B cell (primary cell): Measurements from ENCODE around the gene TET1. TPM values are rescaled to one million over a fixed set of nuclear protein-coding genes. Genes with fewer than 3 reads are reported as not detected.
"Not testable (repeated sequence)": the region's sequence is repeated elsewhere in the genome, so short reads cannot be mapped to it uniquely, and the experiment has no call there.

Source experiments
- ATAC-seq: fragments of 200-7000 bp; cut with Tn5 transposase; one replicate; pipeline ENCODE4 v1.10.0; 2021; ENCODE audit warnings: low read depth, mild to moderate bottlenecking, moderate number of reproducible peaks, moderate library complexity
- CTCF ChIA-PET: fragments of 350-600 bp; sonication (Branson Sonifier 250); formaldehyde crosslinking; loops from one replicate; lab custom pipeline; 2021; ENCODE audit warnings: antibody characterized with exemption, inconsistent platforms; lab: Charles Lee
- POLR2A ChIA-PET: fragments of 350-600 bp; sonication (Branson Sonifier 250); formaldehyde crosslinking; loops from one replicate; lab custom pipeline; 2021; ENCODE audit warnings: antibody characterized with exemption; lab: Charles Lee
- DNase-seq: peaks from one replicate; pipeline ENCODE4 v3.0.0; 2013
- H2AFZ ChIP-seq: 2 replicates; pipeline ENCODE4 v1.6.1; 2012; ENCODE audit warnings: mild to moderate bottlenecking, low read depth, low read length; ENCODE audit not compliant: insufficient read depth, poor library complexity, severe bottlenecking
- H3K27ac ChIP-seq, 2 donors: 1 replicate in 1 of 2; 2 replicates in 1 of 2; pipeline ENCODE4 v1.5.1; 2012 to 2013; ENCODE audit warnings: low read length in 2 of 2, mild to moderate bottlenecking in 2 of 2, moderate library complexity in 1 of 2
- H3K27me3 ChIP-seq, 4 experiments: fragments of 200-600 bp in 1 of 4; sonication (generic) in 1 of 4; replicated peaks in 1 of 4; 1 replicate in 2 of 4; 2 replicates in 2 of 4; pipeline versions ENCODE4 v1.6.1 to v1.7.0; 2013 to 2016; ENCODE audit warnings: low read length in 3 of 4, mild to moderate bottlenecking in 2 of 4, mixed read lengths in 1 of 4, moderate library complexity in 1 of 4; ENCODE audit not compliant: insufficient read depth in 4 of 4, control insufficient read depth in 3 of 4; ENCODE audit errors: control extremely low read depth in 1 of 4
- H3K36me3 ChIP-seq, 2 experiments: replicated peaks in 1 of 2; 1 replicate in 1 of 2; 2 replicates in 1 of 2; pipeline versions ENCODE4 v1.6.1 to v1.7.1; 2013; ENCODE audit warnings: low read length in 1 of 2; ENCODE audit not compliant: insufficient read depth in 2 of 2, control insufficient read depth in 1 of 2; ENCODE audit errors: control extremely low read depth in 1 of 2, extremely low read depth in 1 of 2
- H3K4me1 ChIP-seq, 2 donors: fragments of 200-600 bp in 1 of 2; sonication (generic) in 1 of 2; 1 replicate in 1 of 2; 2 replicates in 1 of 2; pipeline versions ENCODE4 v1.5.1 to v1.6.1; 2013 to 2017; ENCODE audit warnings: low read length in 2 of 2; ENCODE audit not compliant: control insufficient read depth in 2 of 2, insufficient read depth in 2 of 2
- H3K4me2 ChIP-seq: replicated peaks from 2 replicates; pipeline ENCODE3; 2012; ENCODE audit warnings: mild to moderate bottlenecking, low read depth, low read length; ENCODE audit not compliant: poor library complexity, severe bottlenecking
- H3K4me3 ChIP-seq, 5 experiments: fragments of 200-600 bp in 1 of 5; sonication (generic) in 1 of 5; 1 replicate in 3 of 5; 2 replicates in 2 of 5; pipeline versions ENCODE4 v1.5.1 to v1.7.0; 2011 to 2016; ENCODE audit warnings: low read length in 4 of 5, mild to moderate bottlenecking in 4 of 5, low read depth in 2 of 5, control low read depth in 1 of 5, moderate library complexity in 1 of 5; ENCODE audit not compliant: insufficient read depth in 1 of 5; ENCODE audit errors: control extremely low read depth in 1 of 5, extremely low read depth in 1 of 5
- H3K79me2 ChIP-seq: fragments of 200-600 bp; sonication (generic); one replicate; pipeline ENCODE4 v1.6.0; 2016; ENCODE audit warnings: low read length; ENCODE audit not compliant: control insufficient read depth, insufficient read depth
- H3K9ac ChIP-seq: fragments of 200-600 bp; sonication (generic); 2 replicates; pipeline ENCODE4 v1.6.1; 2017; ENCODE audit warnings: mild to moderate bottlenecking, low read length, moderate library complexity
- H3K9me3 ChIP-seq, 3 donors: one replicate each; pipeline versions ENCODE4 v1.6.1 to v1.7.1; 2013; ENCODE audit warnings: low read length in 2 of 3; ENCODE audit not compliant: control insufficient read depth in 2 of 3, insufficient read depth in 1 of 3; ENCODE audit errors: control extremely low read depth in 1 of 3
- H4K20me1 ChIP-seq: 2 replicates; pipeline ENCODE4 v1.6.0; 2012; ENCODE audit warnings: mild to moderate bottlenecking, low read length; ENCODE audit not compliant: insufficient read depth, control insufficient read depth, poor library complexity, severe bottlenecking
- H3K27ac Mint-ChIP-seq: one replicate; pipeline ENCODE4 v1.8.0; 2021; ENCODE audit warnings: mixed read lengths
- H3K27me3 Mint-ChIP-seq: one replicate; pipeline ENCODE4 v1.8.0; 2021; ENCODE audit warnings: mixed read lengths
- H3K4me1 Mint-ChIP-seq: one replicate; pipeline ENCODE4 v1.8.0; 2021; ENCODE audit warnings: mixed read lengths
- H3K4me3 Mint-ChIP-seq: one replicate; pipeline ENCODE4 v1.8.0; 2021; ENCODE audit warnings: mixed read lengths
- H3K9me3 Mint-ChIP-seq: one replicate; pipeline ENCODE4 v1.8.0; 2022; ENCODE audit warnings: mixed read lengths; ENCODE audit not compliant: insufficient read depth
- EZH2 ChIP-seq: IDR thresholded peaks from 2 replicates; pipeline ENCODE4 v1.6.1; 2012; ENCODE audit warnings: borderline replicate concordance, low read depth, mild to moderate bottlenecking, moderate library complexity, low read length; ENCODE audit not compliant: insufficient read depth, poor library complexity, severe bottlenecking
- WGBS: methylation state at CpG from one replicate; pipeline ENCODE4 v1.1.5; 2013; ENCODE audit warnings: missing lambda C conversion rate; ENCODE audit not compliant: insufficient coverage; 5-methylcytosine and 5-hydroxymethylcytosine counted together
- intact Hi-C: fragments of 100-400 bp; cut with micrococcal nuclease; formaldehyde crosslinking; loops from one replicate; pipeline ENCODE4 v1.10.0; 2022
- polyA plus RNA-seq: library from polyadenylated mRNA; depleted of rRNA; stranded (reverse); fragments of >200 nt; gene quantifications from 2 replicates; pipeline ENCODE4 v1.2.3, GENCODE V29; 2012
- total RNA-seq, 2 donors: library from RNA; stranded (reverse); fragments of 120-200 nt in 1 of 2; gene quantifications; 1 replicate in 1 of 2; 2 replicates in 1 of 2; pipeline versions ENCODE4 v1.2.3 to v1.2.4, GENCODE V29; 2013 to 2022
- TF ChIP-seq, protein P1 (sequence below): fragments of 200-600 bp; IDR thresholded peaks from one replicate; pipeline ENCODE4 v1.8.0; 2022; ENCODE audit warnings: antibody characterized with exemption, mild to moderate bottlenecking

TET1 gene
- total and polyA plus RNA-seq, 2 donors (not counting 1 experiment from before 2014, with no cell fraction given) = 0.30 to 1.4 TPM

DNA sequence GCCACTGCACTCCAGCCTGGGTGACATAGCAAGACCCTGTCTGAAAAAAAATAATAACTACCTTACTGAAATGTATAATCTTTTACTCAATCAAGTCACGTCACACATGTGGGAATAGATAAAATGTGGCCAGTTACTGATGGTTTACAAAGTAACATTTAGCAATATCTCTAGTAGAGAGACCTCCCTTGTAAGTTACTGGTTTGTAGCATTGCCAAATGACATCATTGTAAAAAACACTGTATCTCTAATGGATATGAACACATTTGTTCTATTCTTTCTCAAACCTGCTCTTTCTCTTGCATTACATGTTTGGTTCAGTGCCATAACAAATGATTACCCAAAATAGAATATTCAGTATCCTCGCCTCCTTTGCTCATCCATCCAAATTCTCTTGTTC, 18.8 kb downstream of the TET1 start:
- intact Hi-C loops = no loop called here
- H3K9ac ChIP-seq = no peak overlapping the region
- no peak overlapping the region for H3K27ac ChIP-seq
- no peak overlapping the region for H3K4me3 ChIP-seq
- no peaks in the 10 kb centered on the region for H3K9me3 ChIP-seq
- no peaks in the 10 kb centered on the region for H3K79me2 ChIP-seq
- Mint-ChIP-seq H3K27ac (no peak overlapping the region), H3K9me3 (no peaks in the 10 kb centered on the region), H3K27me3 (peaks cover 5% of the 10 kb centered on the region), H3K4me3 (no peak overlapping the region), H3K4me1 (no peaks in the 10 kb centered on the region)
- ChIA-PET POLR2A (no interaction called here), CTCF (no interaction called here)
- no peaks in the 10 kb centered on the region for H3K4me1 ChIP-seq
- DNase-seq (no peak), ATAC-seq (no peak)
- no peak overlapping the region for H3K4me2 ChIP-seq
- H4K20me1 ChIP-seq = no peaks in the 10 kb centered on the region
- peaks cover 0 to 1% (median 0%) of the 10 kb centered on the region in 4 experiments for H3K27me3 ChIP-seq
- H3K36me3 ChIP-seq = no peaks in the 10 kb centered on the region
- no peak overlapping the region for H2AFZ ChIP-seq
- WGBS = 91% methylated on average over 1 of the region's 2 CpGs
- no peak for TF ChIP-seq EZH2
- TF ChIP-seq, protein P1, sequence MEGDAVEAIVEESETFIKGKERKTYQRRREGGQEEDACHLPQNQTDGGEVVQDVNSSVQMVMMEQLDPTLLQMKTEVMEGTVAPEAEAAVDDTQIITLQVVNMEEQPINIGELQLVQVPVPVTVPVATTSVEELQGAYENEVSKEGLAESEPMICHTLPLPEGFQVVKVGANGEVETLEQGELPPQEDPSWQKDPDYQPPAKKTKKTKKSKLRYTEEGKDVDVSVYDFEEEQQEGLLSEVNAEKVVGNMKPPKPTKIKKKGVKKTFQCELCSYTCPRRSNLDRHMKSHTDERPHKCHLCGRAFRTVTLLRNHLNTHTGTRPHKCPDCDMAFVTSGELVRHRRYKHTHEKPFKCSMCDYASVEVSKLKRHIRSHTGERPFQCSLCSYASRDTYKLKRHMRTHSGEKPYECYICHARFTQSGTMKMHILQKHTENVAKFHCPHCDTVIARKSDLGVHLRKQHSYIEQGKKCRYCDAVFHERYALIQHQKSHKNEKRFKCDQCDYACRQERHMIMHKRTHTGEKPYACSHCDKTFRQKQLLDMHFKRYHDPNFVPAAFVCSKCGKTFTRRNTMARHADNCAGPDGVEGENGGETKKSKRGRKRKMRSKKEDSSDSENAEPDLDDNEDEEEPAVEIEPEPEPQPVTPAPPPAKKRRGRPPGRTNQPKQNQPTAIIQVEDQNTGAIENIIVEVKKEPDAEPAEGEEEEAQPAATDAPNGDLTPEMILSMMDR = no peak

DNA sequence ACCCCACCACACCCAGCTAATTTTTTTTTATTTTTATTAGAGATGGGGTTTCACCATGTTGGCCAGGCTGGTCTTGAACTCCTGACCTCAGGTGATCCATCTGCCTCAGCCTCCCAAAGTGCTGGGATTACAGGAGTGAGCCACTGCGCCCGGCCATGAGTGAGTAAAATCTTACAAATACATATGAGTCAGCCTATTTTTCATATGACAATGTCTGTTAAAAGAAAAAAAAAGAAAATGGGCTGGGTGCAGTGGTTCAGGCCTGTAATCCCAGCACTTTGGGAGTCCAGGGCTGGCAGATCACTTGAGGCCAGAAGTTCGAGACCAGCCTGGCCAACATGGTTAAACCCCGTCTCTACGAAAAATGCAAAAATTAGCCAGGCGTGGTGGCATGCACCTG, 24.1 kb downstream of the TET1 start:
- POLR2A ChIA-PET, H3K4me1 Mint-ChIP-seq, H3K9me3 ChIP-seq, H3K27ac Mint-ChIP-seq, H3K9ac ChIP-seq, intact Hi-C loops, H3K4me3 Mint-ChIP-seq, H3K4me1 ChIP-seq, H3K36me3 ChIP-seq, H3K4me2 ChIP-seq, H3K9me3 Mint-ChIP-seq, DNase-seq, H3K4me3 ChIP-seq, H3K27me3 Mint-ChIP-seq, H3K27ac ChIP-seq, ATAC-seq, H4K20me1 ChIP-seq, H2AFZ ChIP-seq, H3K27me3 ChIP-seq, H3K79me2 ChIP-seq: not testable (repeated sequence)
- WGBS = 94% methylated on average over 4 of the region's 6 CpGs
- CTCF ChIA-PET = interaction anchor here (0.7 kb wide), 1 partner anchor 185 kb away, joined by 3 read pairs; no protein-coding TSS in a partner anchor
